HepG2 (cell line): ENCODE results near the gene UBR3. TPM values are rescaled to one million over a fixed set of nuclear protein-coding genes. Genes with fewer than 3 reads are reported as not detected.

Source experiments
- AGO2 ChIP-seq: fragments of 200-400 bp; formaldehyde crosslinking; optimal IDR thresholded peaks from 2 replicates; pipeline ENCODE3; 2017; ENCODE audit warnings: mild to moderate bottlenecking, low read depth, low read length, moderate library complexity
- BHLHE40 ChIP-seq: IDR thresholded peaks from 2 replicates; pipeline ENCODE4 v1.6.1; 2011; ENCODE audit warnings: low read length, improper control_type of control experiment
- CENPT ChIP-seq: sonication (generic); formaldehyde crosslinking; IDR thresholded peaks from 2 replicates; pipeline ENCODE4 v1.8.0; 2022; ENCODE audit warnings: low read depth, mild to moderate bottlenecking, moderate library complexity, missing genetic modification reagents
- CHD4 ChIP-seq: fragments of 200-600 bp; sonication (generic); IDR thresholded peaks from 2 replicates; pipeline ENCODE4 v1.7.0; 2017; ENCODE audit warnings: mild to moderate bottlenecking, low read length, borderline replicate concordance
- GFI1 ChIP-seq: sonication (generic); formaldehyde crosslinking; IDR thresholded peaks from 2 replicates; pipeline ENCODE4 v1.5.0; 2020; ENCODE audit warnings: missing genetic modification reagents, mild to moderate bottlenecking, borderline replicate concordance
- HMG20A ChIP-seq: IDR thresholded peaks from 2 replicates; pipeline ENCODE4 v1.6.1; 2016; ENCODE audit warnings: borderline replicate concordance
- KLF15 ChIP-seq: sonication (generic); formaldehyde crosslinking; IDR thresholded peaks from 2 replicates; pipeline ENCODE4 v1.8.1; 2023; ENCODE audit warnings: borderline replicate concordance, mild to moderate bottlenecking, inconsistent platforms, missing genetic modification reagents, mixed read lengths
- MBD4 ChIP-seq: IDR thresholded peaks from 2 replicates; pipeline ENCODE4 v1.6.1; 2012; ENCODE audit warnings: low read length, inconsistent platforms, borderline replicate concordance
- NFYC ChIP-seq: IDR thresholded peaks from 2 replicates; pipeline ENCODE4 v1.6.1; 2016; ENCODE audit warnings: missing genetic modification reagents, missing compliant biosample characterization
- PHF21A ChIP-seq: sonication (generic); formaldehyde crosslinking; IDR thresholded peaks from 2 replicates; pipeline ENCODE4 v1.5.0; 2020; ENCODE audit warnings: mild to moderate bottlenecking, missing genetic modification reagents
- RFXAP ChIP-seq: sonication (generic); formaldehyde crosslinking; IDR thresholded peaks from 2 replicates; pipeline ENCODE4 v1.4.0; 2020; ENCODE audit warnings: missing genetic modification reagents, borderline replicate concordance
- ZNF124 ChIP-seq: sonication (generic); formaldehyde crosslinking; IDR thresholded peaks from 2 replicates; pipeline ENCODE4 v1.4.0; 2020; ENCODE audit warnings: missing genetic modification reagents
- ZNF317 ChIP-seq: sonication (generic); formaldehyde crosslinking; IDR thresholded peaks from 2 replicates; pipeline ENCODE4 v1.5.0; 2020; ENCODE audit warnings: mild to moderate bottlenecking, missing genetic modification reagents
- ZNF546 ChIP-seq: sonication (generic); formaldehyde crosslinking; conservative IDR thresholded peaks from 2 replicates; pipeline ENCODE4 v1.8.1; 2023; ENCODE audit warnings: mild to moderate bottlenecking, missing genetic modification reagents
- ZSCAN22 ChIP-seq: sonication (generic); formaldehyde crosslinking; IDR thresholded peaks from 2 replicates; pipeline ENCODE4 v1.4.0; 2020; ENCODE audit warnings: mild to moderate bottlenecking, missing genetic modification reagents
- polyA plus RNA-seq, 8 experiments: library from polyadenylated mRNA; depleted of rRNA in 3 of 8; stranded (reverse) in 7 of 8; unstranded in 1 of 8; fragments of >200 nt; fragmentation: Illumina TruSeq in 4 of 8; extraction: Trizol in 4 of 8; gene quantifications; 2 replicates each; pipeline versions ENCODE4 v1.2.1 to v1.2.3, GENCODE V29; 2011 to 2016; ENCODE audit warnings: low read depth in 4 of 8, missing spikeins in 1 of 8, mixed read lengths in 1 of 8; ENCODE audit not compliant: insufficient read depth in 1 of 8
- total RNA-seq, 5 experiments: library from RNA; depleted of rRNA; stranded (reverse); fragments of >200 nt; fragmentation: Illumina TruSeq; extraction: Trizol; gene quantifications; 2 replicates each; pipeline ENCODE4 v1.2.3, GENCODE V29; 2016; ENCODE audit warnings: low read depth in 1 of 5
- TF ChIP-seq, protein P1 (sequence below): sonication (generic); formaldehyde crosslinking; IDR thresholded peaks from 2 replicates; pipeline ENCODE4 v1.5.0; 2020; ENCODE audit warnings: mild to moderate bottlenecking, missing genetic modification reagents
- TF ChIP-seq, protein P2 (sequence below): IDR thresholded peaks from 2 replicates; pipeline ENCODE4 v1.6.1; 2016; ENCODE audit warnings: low read depth, borderline replicate concordance
- TF ChIP-seq, protein P3 (sequence below): sonication (generic); formaldehyde crosslinking; IDR thresholded peaks from 2 replicates; pipeline ENCODE4 v1.5.1; 2020; ENCODE audit warnings: missing genetic modification reagents, mild to moderate bottlenecking, borderline replicate concordance
- TF ChIP-seq, protein P4 (sequence below): sonication (generic); formaldehyde crosslinking; IDR thresholded peaks from 2 replicates; pipeline ENCODE4 v1.4.0; 2020; ENCODE audit warnings: missing genetic modification reagents, borderline replicate concordance
- TF ChIP-seq, protein P5 (sequence below): sonication (generic); formaldehyde crosslinking; IDR thresholded peaks from 2 replicates; pipeline ENCODE4 v1.8.1; 2023; ENCODE audit warnings: missing genetic modification reagents, inconsistent platforms, borderline replicate concordance

Gene UBR3
- total and polyA plus RNA-seq, 2 of the 13 experiments (the other 11 are each of a cell fraction or from before 2014, with no cell fraction given), result 15.1 to 28.0 TPM

DNA sequence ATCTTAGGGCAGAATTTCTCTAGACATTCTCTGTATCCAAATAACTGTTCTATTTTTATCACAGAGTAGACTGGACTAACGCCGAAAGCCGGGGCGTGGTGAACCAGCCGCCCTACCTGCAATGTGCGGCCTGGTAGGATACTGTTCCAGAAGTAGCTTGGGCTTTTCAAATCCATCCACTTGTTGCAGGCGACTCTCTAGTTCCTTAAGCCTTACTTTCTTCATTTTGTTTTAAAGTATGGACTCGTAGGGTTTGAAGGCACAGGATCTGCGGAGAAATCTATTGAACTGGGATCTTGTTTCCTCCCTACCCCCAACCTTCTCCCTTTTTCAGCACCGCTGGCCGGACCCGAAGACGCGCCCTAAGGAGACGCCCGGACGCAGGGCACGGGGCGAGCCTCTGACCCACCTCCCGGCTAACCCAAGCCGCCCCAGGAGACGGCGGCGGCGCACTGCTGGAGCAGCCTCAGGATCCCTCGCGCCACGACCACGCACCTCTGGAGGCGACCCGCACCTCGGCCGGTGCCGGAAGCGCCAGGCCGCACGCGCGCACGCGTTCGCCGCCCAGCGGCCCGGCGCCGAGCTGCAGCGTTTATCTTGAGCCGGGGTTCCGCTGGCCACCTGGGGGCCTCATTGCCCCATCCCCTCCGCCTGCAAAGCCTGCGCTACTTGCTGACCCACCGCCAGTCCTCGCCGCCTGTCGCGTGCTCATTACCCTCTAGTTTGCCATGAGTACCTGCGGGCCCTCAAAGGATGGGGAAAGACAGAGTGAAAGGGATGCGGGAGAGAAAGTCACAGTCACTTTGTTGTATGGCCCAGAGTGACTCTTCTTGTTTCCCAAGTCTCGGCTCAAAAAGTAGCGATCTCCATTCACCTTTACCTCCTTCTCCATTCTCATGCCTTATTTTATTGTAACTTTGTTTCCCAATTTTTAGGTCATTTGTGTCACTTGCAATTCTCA lies 2.6 kb upstream of the UBR3 start, which contains the start of gene METTL5 (continued):
- TF ChIP-seq, protein P1, sequence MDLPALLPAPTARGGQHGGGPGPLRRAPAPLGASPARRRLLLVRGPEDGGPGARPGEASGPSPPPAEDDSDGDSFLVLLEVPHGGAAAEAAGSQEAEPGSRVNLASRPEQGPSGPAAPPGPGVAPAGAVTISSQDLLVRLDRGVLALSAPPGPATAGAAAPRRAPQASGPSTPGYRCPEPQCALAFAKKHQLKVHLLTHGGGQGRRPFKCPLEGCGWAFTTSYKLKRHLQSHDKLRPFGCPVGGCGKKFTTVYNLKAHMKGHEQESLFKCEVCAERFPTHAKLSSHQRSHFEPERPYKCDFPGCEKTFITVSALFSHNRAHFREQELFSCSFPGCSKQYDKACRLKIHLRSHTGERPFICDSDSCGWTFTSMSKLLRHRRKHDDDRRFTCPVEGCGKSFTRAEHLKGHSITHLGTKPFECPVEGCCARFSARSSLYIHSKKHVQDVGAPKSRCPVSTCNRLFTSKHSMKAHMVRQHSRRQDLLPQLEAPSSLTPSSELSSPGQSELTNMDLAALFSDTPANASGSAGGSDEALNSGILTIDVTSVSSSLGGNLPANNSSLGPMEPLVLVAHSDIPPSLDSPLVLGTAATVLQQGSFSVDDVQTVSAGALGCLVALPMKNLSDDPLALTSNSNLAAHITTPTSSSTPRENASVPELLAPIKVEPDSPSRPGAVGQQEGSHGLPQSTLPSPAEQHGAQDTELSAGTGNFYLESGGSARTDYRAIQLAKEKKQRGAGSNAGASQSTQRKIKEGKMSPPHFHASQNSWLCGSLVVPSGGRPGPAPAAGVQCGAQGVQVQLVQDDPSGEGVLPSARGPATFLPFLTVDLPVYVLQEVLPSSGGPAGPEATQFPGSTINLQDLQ (CRISPR knock-in tag), result peak; percentile 97
- TF ChIP-seq GFI1 (CRISPR knock-in tag) (peak; percentile 87), AGO2 (peak; percentile 67), ZNF546 (CRISPR knock-in tag) (peak; percentile 89; the same call in 1 of the 2 replicates), ZNF317 (CRISPR knock-in tag) (no peak), CHD4 (no peak), ZSCAN22 (CRISPR knock-in tag) (peak; percentile 84; the same call in 1 of the 2 replicates), HMG20A (CRISPR knock-in tag) (no peak), BHLHE40 (peak; percentile 84), CENPT (CRISPR knock-in tag) (0 out of 2 replicates have a peak, but pooled peaks have one; percentile 40), RFXAP (CRISPR knock-in tag) (peak; percentile 93), KLF15 (CRISPR knock-in tag) (no peak), ZNF124 (CRISPR knock-in tag) (no peak; the same call in 1 of the 2 replicates), MBD4 (no peak), NFYC (CRISPR knock-in tag) (no peak), PHF21A (peak; percentile 84)
- TF ChIP-seq, protein P2, sequence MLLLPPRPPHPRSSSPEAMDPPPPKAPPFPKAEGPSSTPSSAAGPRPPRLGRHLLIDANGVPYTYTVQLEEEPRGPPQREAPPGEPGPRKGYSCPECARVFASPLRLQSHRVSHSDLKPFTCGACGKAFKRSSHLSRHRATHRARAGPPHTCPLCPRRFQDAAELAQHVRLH, result peak; percentile 83
- TF ChIP-seq, protein P3, sequence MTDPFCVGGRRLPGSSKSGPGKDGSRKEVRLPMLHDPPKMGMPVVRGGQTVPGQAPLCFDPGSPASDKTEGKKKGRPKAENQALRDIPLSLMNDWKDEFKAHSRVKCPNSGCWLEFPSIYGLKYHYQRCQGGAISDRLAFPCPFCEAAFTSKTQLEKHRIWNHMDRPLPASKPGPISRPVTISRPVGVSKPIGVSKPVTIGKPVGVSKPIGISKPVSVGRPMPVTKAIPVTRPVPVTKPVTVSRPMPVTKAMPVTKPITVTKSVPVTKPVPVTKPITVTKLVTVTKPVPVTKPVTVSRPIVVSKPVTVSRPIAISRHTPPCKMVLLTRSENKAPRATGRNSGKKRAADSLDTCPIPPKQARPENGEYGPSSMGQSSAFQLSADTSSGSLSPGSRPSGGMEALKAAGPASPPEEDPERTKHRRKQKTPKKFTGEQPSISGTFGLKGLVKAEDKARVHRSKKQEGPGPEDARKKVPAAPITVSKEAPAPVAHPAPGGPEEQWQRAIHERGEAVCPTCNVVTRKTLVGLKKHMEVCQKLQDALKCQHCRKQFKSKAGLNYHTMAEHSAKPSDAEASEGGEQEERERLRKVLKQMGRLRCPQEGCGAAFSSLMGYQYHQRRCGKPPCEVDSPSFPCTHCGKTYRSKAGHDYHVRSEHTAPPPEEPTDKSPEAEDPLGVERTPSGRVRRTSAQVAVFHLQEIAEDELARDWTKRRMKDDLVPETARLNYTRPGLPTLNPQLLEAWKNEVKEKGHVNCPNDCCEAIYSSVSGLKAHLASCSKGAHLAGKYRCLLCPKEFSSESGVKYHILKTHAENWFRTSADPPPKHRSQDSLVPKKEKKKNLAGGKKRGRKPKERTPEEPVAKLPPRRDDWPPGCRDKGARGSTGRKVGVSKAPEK (CRISPR knock-in tag), result peak; percentile 32; the same call in 1 of the 2 replicates
- TF ChIP-seq, protein P4, sequence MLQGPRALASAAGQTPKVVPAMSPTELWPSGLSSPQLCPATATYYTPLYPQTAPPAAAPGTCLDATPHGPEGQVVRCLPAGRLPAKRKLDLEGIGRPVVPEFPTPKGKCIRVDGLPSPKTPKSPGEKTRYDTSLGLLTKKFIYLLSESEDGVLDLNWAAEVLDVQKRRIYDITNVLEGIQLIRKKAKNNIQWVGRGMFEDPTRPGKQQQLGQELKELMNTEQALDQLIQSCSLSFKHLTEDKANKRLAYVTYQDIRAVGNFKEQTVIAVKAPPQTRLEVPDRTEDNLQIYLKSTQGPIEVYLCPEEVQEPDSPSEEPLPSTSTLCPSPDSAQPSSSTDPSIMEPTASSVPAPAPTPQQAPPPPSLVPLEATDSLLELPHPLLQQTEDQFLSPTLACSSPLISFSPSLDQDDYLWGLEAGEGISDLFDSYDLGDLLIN (CRISPR knock-in tag), result peak; percentile 94
- TF ChIP-seq, protein P5, sequence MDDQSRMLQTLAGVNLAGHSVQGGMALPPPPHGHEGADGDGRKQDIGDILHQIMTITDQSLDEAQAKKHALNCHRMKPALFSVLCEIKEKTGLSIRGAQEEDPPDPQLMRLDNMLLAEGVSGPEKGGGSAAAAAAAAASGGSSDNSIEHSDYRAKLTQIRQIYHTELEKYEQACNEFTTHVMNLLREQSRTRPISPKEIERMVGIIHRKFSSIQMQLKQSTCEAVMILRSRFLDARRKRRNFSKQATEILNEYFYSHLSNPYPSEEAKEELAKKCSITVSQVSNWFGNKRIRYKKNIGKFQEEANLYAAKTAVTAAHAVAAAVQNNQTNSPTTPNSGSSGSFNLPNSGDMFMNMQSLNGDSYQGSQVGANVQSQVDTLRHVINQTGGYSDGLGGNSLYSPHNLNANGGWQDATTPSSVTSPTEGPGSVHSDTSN (CRISPR knock-in tag), result peak; percentile 83; the same call in 1 of the 2 replicates
